Activated CD4-positive, alpha-beta T cell treated with anti-CD3 and anti-CD28 coated beads, Interleukin-2, Interleukin-4, amounts not matched to agents 100 ng/mL and 50 ng/mL, durations not matched to agents 16 hours and 8 hours (primary cell): ENCODE results near the gene SLC15A2.

Source experiments
- DNase-seq: peaks from one replicate; pipeline ENCODE4 v3.0.0-alpha.2; 2020; ENCODE audit warnings: low spot score

SLC15A2 gene

GRCh38 chr3:121985846-121986245, 91.6 kb downstream of the SLC15A2 start:
- no peak for DNase-seq

- DNase-seq: peak; percentile 68
Observed at GRCh38 chr3:121988146-121988545, 93.9 kb downstream of the SLC15A2 start.

GRCh38 chr3:121989943-121990342, 95.7 kb downstream of the SLC15A2 start:
- DNase-seq: no peak

- no peak for DNase-seq
Observed at GRCh38 chr3:121992601-121993560, 98.7 kb downstream of the SLC15A2 start.
